HCT116 (cell line): ENCODE measurements around the gene ZNF207.

Source experiments
- CEBPB ChIP-seq: IDR thresholded peaks from 2 replicates; pipeline ENCODE4 v1.6.1; 2012; ENCODE audit warnings: low read depth
- CTCF ChIP-seq, 3 experiments: fragments of 200-600 bp in 1 of 3; sonication (generic) in 1 of 3; IDR thresholded peaks in 2 of 3; conservative IDR thresholded peaks in 1 of 3; 2 replicates each; pipeline ENCODE4 v1.5.1; 2012 to 2017; ENCODE audit warnings: low read depth in 2 of 3, low read length in 2 of 3, antibody characterized with exemption in 1 of 3, borderline replicate concordance in 1 of 3, control low read depth in 1 of 3, mild to moderate bottlenecking in 1 of 3, mixed read lengths in 1 of 3, mixed run types in 1 of 3, moderate library complexity in 1 of 3; ENCODE audit not compliant: insufficient read depth in 1 of 3
- EZH2phosphoT487 ChIP-seq: fragments of 200-600 bp; IDR thresholded peaks from 2 replicates; pipeline ENCODE4 v1.6.1; 2018; ENCODE audit warnings: antibody characterized with exemption, borderline replicate concordance
- JUND ChIP-seq: IDR thresholded peaks from 2 replicates; pipeline ENCODE4 v1.6.1; 2012
- MAX ChIP-seq: IDR thresholded peaks from 2 replicates; pipeline ENCODE4 v1.6.1; 2012
- POLR2A ChIP-seq: IDR thresholded peaks from 2 replicates; pipeline ENCODE4 v1.7.0; 2011; ENCODE audit warnings: borderline replicate concordance; ENCODE audit not compliant: insufficient read depth, insufficient read length; ENCODE audit errors: extremely low read depth
- POLR2AphosphoS5 ChIP-seq: IDR thresholded peaks from 2 replicates; pipeline ENCODE4 v1.6.1; 2011; ENCODE audit warnings: mild to moderate bottlenecking, low read depth, low read length, moderate library complexity
- RAD21 ChIP-seq: IDR thresholded peaks from 2 replicates; pipeline ENCODE4 v1.6.1; 2012; ENCODE audit warnings: low read depth, mild to moderate bottlenecking
- REST ChIP-seq: IDR thresholded peaks from 2 replicates; pipeline ENCODE4 v1.6.1; 2012; ENCODE audit warnings: low read depth
- YY1 ChIP-seq: IDR thresholded peaks from 2 replicates; pipeline ENCODE4 v1.6.1; 2011; ENCODE audit warnings: low read length, low read depth, moderate library complexity, mild to moderate bottlenecking; ENCODE audit not compliant: insufficient replicate concordance; ENCODE audit errors: extremely low read depth
- ZBTB33 ChIP-seq: IDR thresholded peaks from 2 replicates; pipeline ENCODE4 v1.6.1; 2011; ENCODE audit warnings: mild to moderate bottlenecking, low read length, moderate library complexity; ENCODE audit not compliant: insufficient replicate concordance; ENCODE audit errors: extremely low read depth
- ZNF274 ChIP-seq: fragments of 200-500 bp; sonication (Bioruptor generic); IDR thresholded peaks from 2 replicates; pipeline ENCODE4 v1.6.1; 2014; ENCODE audit warnings: mild to moderate bottlenecking, low read depth, low read length, inconsistent platforms

GRCh38 chr17:32429598-32429997, 79.6 kb downstream of the ZNF207 start:
- no peak for TF ChIP-seq CTCF (IDR thresholded peaks at IDR 0.05 in 2 of 3, conservative IDR thresholded peaks at IDR 0.05 in 1 of 3; ENCODE audit: borderline replicate concordance in 1 of 3, insufficient read depth in 1 of 3, low read depth in 2 of 3, low read length in 2 of 3)
- no peak for TF ChIP-seq JUND
- no peak for TF ChIP-seq POLR2AphosphoS5
- no peak for TF ChIP-seq YY1
- TF ChIP-seq RAD21, result no peak
- TF ChIP-seq POLR2A, result no peak
- no peak for TF ChIP-seq ZNF274
- TF ChIP-seq EZH2phosphoT487, result no peak
- no peak for TF ChIP-seq CEBPB
- no peak for TF ChIP-seq ZBTB33
- no peak for TF ChIP-seq MAX
- TF ChIP-seq REST, result no peak
